Measurements from ENCODE around the gene EPB41L1.

Gene EPB41L1

GRCh38 chr20:36121981-36122930 is 32.3 kb upstream of the EPB41L1 start:
- TF ChIP-seq CTCF (conservative IDR thresholded peaks at IDR 0.05; ENCODE audit: low read depth): no peak
- ChIA-PET CTCF (interaction anchor here (1.5 to 1.6 kb wide), 2 partner anchors 16 to 129 kb away, joined by 4 to 6 read pairs; no protein-coding TSS in a partner anchor), POLR2A (ENCODE audit: low non-redundant PET) (interaction anchor here (1.0 kb wide), 1 partner anchor 36 kb away, joined by 8 read pairs; no protein-coding TSS in a partner anchor)
- H3K27ac ChIP-seq: 0 out of 2 replicates have a peak overlapping the region, but pooled peaks have one; percentile 0
- peak; percentile 94 for DNase-seq (ENCODE audit: low spot score)

GRCh38 chr20:36122931-36123288 is 31.6 kb upstream of the EPB41L1 start:
- no peak for DNase-seq (ENCODE audit: low spot score)
- ChIA-PET POLR2A (ENCODE audit: low non-redundant PET) (interaction anchor here (1.0 kb wide), 1 partner anchor 37 kb away, joined by 8 read pairs; no protein-coding TSS in a partner anchor), CTCF (interaction anchor here (1.5 to 1.6 kb wide), 2 partner anchors 15 to 130 kb away, joined by 4 to 6 read pairs; no protein-coding TSS in a partner anchor)
- no peak for TF ChIP-seq CTCF (conservative IDR thresholded peaks at IDR 0.05; ENCODE audit: low read depth)
- no peak overlapping the region for H3K27ac ChIP-seq

GRCh38 chr20:36125097-36125496 is 29.4 kb upstream of the EPB41L1 start:
- ChIA-PET POLR2A (ENCODE audit: low non-redundant PET) (no interaction called here), CTCF (interaction anchor here (0.5 to 1.7 kb wide), 6 partner anchors 15 to 260 kb away, joined by 3 to 4 read pairs (median 3); no protein-coding TSS in a partner anchor)
- DNase-seq (ENCODE audit: low spot score): no peak
- no peak for TF ChIP-seq CTCF (conservative IDR thresholded peaks at IDR 0.05; ENCODE audit: low read depth)
- H3K27ac ChIP-seq: no peak overlapping the region

GRCh38 chr20:36126836-36127527 is 27.6 kb upstream of the EPB41L1 start:
- no peak for TF ChIP-seq CTCF (conservative IDR thresholded peaks at IDR 0.05; ENCODE audit: low read depth)
- H3K27ac ChIP-seq: no peak overlapping the region
- POLR2A ChIA-PET (ENCODE audit: low non-redundant PET): no interaction called here
- no peak for DNase-seq (ENCODE audit: low spot score)
- CTCF ChIA-PET: interaction anchor here (0.6 to 2.2 kb wide), 6 partner anchors 8 to 298 kb away, joined by 3 to 8 read pairs (median 4); no protein-coding TSS in a partner anchor

- TF ChIP-seq CTCF (conservative IDR thresholded peaks at IDR 0.05; ENCODE audit: low read depth): no peak
- peak; percentile 57 for DNase-seq (ENCODE audit: low spot score)
- H3K27ac ChIP-seq: peak overlapping the region; percentile 22
- POLR2A ChIA-PET (ENCODE audit: low non-redundant PET): interaction anchor here (0.5 to 0.6 kb wide), 3 partner anchors 42 to 175 kb away, joined by 4 to 11 read pairs (median 8); no protein-coding TSS in a partner anchor
- CTCF ChIA-PET: interaction anchor here (1.3 to 2.2 kb wide), 3 partner anchors 134 to 137 kb away, joined by 3 to 8 read pairs (median 3); no protein-coding TSS in a partner anchor
Observed at GRCh38 chr20:36128463-36129159, 25.9 kb upstream of the EPB41L1 start.

Measured in RWPE1 (cell line).